ENCODE data around the gene SLC38A2. TPM values are rescaled to one million over a fixed set of nuclear protein-coding genes. Genes with fewer than 3 reads are reported as not detected.

The SLC38A2 gene
- total RNA-seq, 2 experiments from 2014 or later: 213 to 222 TPM

- peaks cover 2% of the 10 kb centered on the region for H3K9me3 Mint-ChIP-seq
- no peaks in the 10 kb centered on the region for H3K27me3 Mint-ChIP-seq
- no peak for ATAC-seq (ENCODE audit: poor library complexity)
- Histone ChIP-seq H3K4me3 (ENCODE audit: low read length) (no peak overlapping the region), H3K27ac (ENCODE audit: low read depth in 1 of 2, low read length in 2 of 2) (no peak overlapping the region), H3K36me3 (ENCODE audit: insufficient read depth, low read length) (no peaks in the 10 kb centered on the region), H3K9me3 (ENCODE audit: control insufficient read depth in 1 of 2, insufficient read depth in 1 of 2, low read length in 2 of 2) (no peaks in the 10 kb centered on the region), H3K27me3 (ENCODE audit: control insufficient read depth in 1 of 2, insufficient read depth in 2 of 2, low read length in 2 of 2) (no peaks in the 10 kb centered on the region), H3K4me1 (ENCODE audit: insufficient read depth, low read length) (no peaks in the 10 kb centered on the region)
- intact Hi-C loops (cut with DNase I, micrococcal nuclease): no loop called here
- DNase-seq: no peak
- H3K4me1 Mint-ChIP-seq (ENCODE audit: low read depth): peaks cover 3% of the 10 kb centered on the region
- ChIA-PET POLR2A (interaction anchor here (0.7 kb wide), 1 partner anchor 280 kb away, joined by 3 read pairs; no protein-coding TSS in a partner anchor), CTCF (no interaction called here)
- TF ChIP-seq, protein P1, sequence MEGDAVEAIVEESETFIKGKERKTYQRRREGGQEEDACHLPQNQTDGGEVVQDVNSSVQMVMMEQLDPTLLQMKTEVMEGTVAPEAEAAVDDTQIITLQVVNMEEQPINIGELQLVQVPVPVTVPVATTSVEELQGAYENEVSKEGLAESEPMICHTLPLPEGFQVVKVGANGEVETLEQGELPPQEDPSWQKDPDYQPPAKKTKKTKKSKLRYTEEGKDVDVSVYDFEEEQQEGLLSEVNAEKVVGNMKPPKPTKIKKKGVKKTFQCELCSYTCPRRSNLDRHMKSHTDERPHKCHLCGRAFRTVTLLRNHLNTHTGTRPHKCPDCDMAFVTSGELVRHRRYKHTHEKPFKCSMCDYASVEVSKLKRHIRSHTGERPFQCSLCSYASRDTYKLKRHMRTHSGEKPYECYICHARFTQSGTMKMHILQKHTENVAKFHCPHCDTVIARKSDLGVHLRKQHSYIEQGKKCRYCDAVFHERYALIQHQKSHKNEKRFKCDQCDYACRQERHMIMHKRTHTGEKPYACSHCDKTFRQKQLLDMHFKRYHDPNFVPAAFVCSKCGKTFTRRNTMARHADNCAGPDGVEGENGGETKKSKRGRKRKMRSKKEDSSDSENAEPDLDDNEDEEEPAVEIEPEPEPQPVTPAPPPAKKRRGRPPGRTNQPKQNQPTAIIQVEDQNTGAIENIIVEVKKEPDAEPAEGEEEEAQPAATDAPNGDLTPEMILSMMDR (IDR thresholded peaks at IDR 0.05): no peak
- H3K36me3 Mint-ChIP-seq (ENCODE audit: low read depth): no peaks in the 10 kb centered on the region
- H3K4me3 Mint-ChIP-seq: no peak overlapping the region
- no peak overlapping the region for H3K27ac Mint-ChIP-seq
Observed at GRCh38 chr12:46410495-46410894, 37.9 kb upstream of the SLC38A2 start.

- peaks cover 2% of the 10 kb centered on the region for H3K9me3 Mint-ChIP-seq
- no peaks in the 10 kb centered on the region for H3K36me3 ChIP-seq (ENCODE audit: insufficient read depth, low read length)
- no peaks in the 10 kb centered on the region for H3K9me3 ChIP-seq (ENCODE audit: control insufficient read depth in 1 of 2, insufficient read depth in 1 of 2, low read length in 2 of 2)
- no peak overlapping the region for H3K27ac Mint-ChIP-seq
- H3K4me3 ChIP-seq (ENCODE audit: low read length): no peak overlapping the region
- H3K27me3 ChIP-seq (ENCODE audit: control insufficient read depth in 1 of 2, insufficient read depth in 2 of 2, low read length in 2 of 2): no peaks in the 10 kb centered on the region
- no peak overlapping the region for H3K4me3 Mint-ChIP-seq
- H3K27me3 Mint-ChIP-seq: no peaks in the 10 kb centered on the region
- H3K27ac ChIP-seq (ENCODE audit: low read depth in 1 of 2, low read length in 2 of 2): no peak overlapping the region
- intact Hi-C loops (cut with DNase I, micrococcal nuclease): no loop called here
- H3K4me1 Mint-ChIP-seq (ENCODE audit: low read depth): peaks cover 4% of the 10 kb centered on the region
- TF ChIP-seq, protein P1 (IDR thresholded peaks at IDR 0.05): no peak
- ATAC-seq (ENCODE audit: poor library complexity) (no peak), DNase-seq (no peak)
- CTCF ChIA-PET: no interaction called here
- no peaks in the 10 kb centered on the region for H3K4me1 ChIP-seq (ENCODE audit: insufficient read depth, low read length)
- no peaks in the 10 kb centered on the region for H3K36me3 Mint-ChIP-seq (ENCODE audit: low read depth)
- POLR2A ChIA-PET: no interaction called here
Observed at GRCh38 chr12:46409974-46410373, 37.4 kb upstream of the SLC38A2 start.

- H3K4me3 Mint-ChIP-seq: no peak overlapping the region
- H3K27me3 Mint-ChIP-seq: no peaks in the 10 kb centered on the region
- intact Hi-C loops (cut with DNase I, micrococcal nuclease): no loop called here
- Histone ChIP-seq H3K9me3 (ENCODE audit: control insufficient read depth in 1 of 2, insufficient read depth in 1 of 2, low read length in 2 of 2) (no peaks in the 10 kb centered on the region), H3K36me3 (ENCODE audit: insufficient read depth, low read length) (no peaks in the 10 kb centered on the region), H3K4me3 (ENCODE audit: low read length) (no peak overlapping the region), H3K27ac (ENCODE audit: low read depth in 1 of 2, low read length in 2 of 2) (no peak overlapping the region), H3K4me1 (ENCODE audit: insufficient read depth, low read length) (no peaks in the 10 kb centered on the region), H3K27me3 (ENCODE audit: control insufficient read depth in 1 of 2, insufficient read depth in 2 of 2, low read length in 2 of 2) (no peaks in the 10 kb centered on the region)
- H3K36me3 Mint-ChIP-seq (ENCODE audit: low read depth): no peaks in the 10 kb centered on the region
- DNase-seq (no peak), ATAC-seq (ENCODE audit: poor library complexity) (no peak)
- peaks cover 2% of the 10 kb centered on the region for H3K9me3 Mint-ChIP-seq
- TF ChIP-seq, protein P1 (IDR thresholded peaks at IDR 0.05): no peak
- ChIA-PET CTCF (no interaction called here), POLR2A (no interaction called here)
- H3K4me1 Mint-ChIP-seq (ENCODE audit: low read depth): peaks cover 6% of the 10 kb centered on the region
- H3K27ac Mint-ChIP-seq: no peak overlapping the region
Observed at GRCh38 chr12:46409342-46409741, 36.8 kb upstream of the SLC38A2 start.

All from CD4-positive, alpha-beta T cell (primary cell).